ENCODE results near the gene KCNIP1. TPM values are rescaled to one million over a fixed set of nuclear protein-coding genes. Genes with fewer than 3 reads are reported as not detected.

The KCNIP1 gene
- total and polyA plus RNA-seq, 2 of the 13 experiments (the other 11 are each of a cell fraction or from before 2014, with no cell fraction given), result not detected

DNA sequence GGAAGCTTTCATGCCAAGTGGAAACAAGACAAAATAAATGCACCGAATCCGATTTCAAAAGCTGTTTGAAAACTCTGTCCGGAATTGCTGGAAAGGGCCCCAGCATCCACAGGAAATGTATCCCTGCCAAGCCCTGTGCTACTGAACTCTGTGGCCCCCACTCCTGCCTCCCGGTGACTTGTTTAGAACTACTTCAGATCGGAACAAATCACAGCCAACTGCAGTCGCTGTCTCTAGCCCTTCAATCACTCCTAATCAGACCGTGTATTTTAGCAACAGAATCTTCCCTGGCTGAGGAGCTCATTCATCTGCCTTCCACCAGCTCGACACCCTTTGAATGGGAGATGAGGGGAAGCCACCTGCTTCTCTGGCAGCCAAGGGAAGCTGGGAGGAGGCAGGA is 94.1 kb downstream of the KCNIP1 start:
- Histone ChIP-seq H3K9ac (ENCODE audit: insufficient read depth, low read depth, low read length) (no peak overlapping the region), H3K27ac (ENCODE audit: extremely low read length, insufficient read depth, low read length) (no peak overlapping the region), H3K4me2 (ENCODE audit: low read depth, low read length) (no peak overlapping the region), H3K27me3 (ENCODE audit: control insufficient read depth in 1 of 2, insufficient read depth in 2 of 2, low read length in 2 of 2) (peaks cover 3 to 42% of the 10 kb centered on the region in 2 experiments; a peak in 4 of 5 replicates), H3K4me1 (ENCODE audit: insufficient read depth, low read length) (no peaks in the 10 kb centered on the region), H2AFZ (ENCODE audit: low read length) (no peak overlapping the region), H3K4me3 (replicated peaks in 1 of 3; ENCODE audit: insufficient read depth in 1 of 3, low read depth in 2 of 3, low read length in 3 of 3) (no peak overlapping the region), H3K36me3 (replicated peaks in 1 of 2; ENCODE audit: control insufficient read depth in 1 of 2, insufficient read depth in 2 of 2, low read length in 2 of 2) (no peaks in the 10 kb centered on the region), H4K20me1 (ENCODE audit: insufficient read depth, low read length) (no peaks in the 10 kb centered on the region), H3K79me2 (ENCODE audit: insufficient read depth, low read length) (no peaks in the 10 kb centered on the region), H3K9me3 (ENCODE audit: low read length) (no peaks in the 10 kb centered on the region)
- ATAC-seq (no peak), FAIRE-seq (no peak), DNase-seq (ENCODE audit: low spot score) (no peak)
- ChIA-PET POLR2A (no interaction called here), CTCF (ENCODE audit: low intra/inter-chr PET ratio, low total read pairs) (no interaction called here)
- no TSS peak for BruUV-seq (replicated peaks)
- TF ChIP-seq, protein P1, sequence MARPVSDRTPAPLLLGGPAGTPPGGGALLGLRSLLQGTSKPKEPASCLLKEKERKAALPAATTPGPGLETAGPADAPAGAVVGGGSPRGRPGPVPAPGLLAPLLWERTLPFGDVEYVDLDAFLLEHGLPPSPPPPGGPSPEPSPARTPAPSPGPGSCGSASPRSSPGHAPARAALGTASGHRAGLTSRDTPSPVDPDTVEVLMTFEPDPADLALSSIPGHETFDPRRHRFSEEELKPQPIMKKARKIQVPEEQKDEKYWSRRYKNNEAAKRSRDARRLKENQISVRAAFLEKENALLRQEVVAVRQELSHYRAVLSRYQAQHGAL (CRISPR knock-in tag; IDR thresholded peaks at IDR 0.05; ENCODE audit: not compliant biosample characterization), result no peak
- TF ChIP-seq ONECUT2 (CRISPR knock-in tag; IDR thresholded peaks at IDR 0.05), result no peak
- no peak for TF ChIP-seq ZNF382 (CRISPR knock-in tag; IDR thresholded peaks at IDR 0.05; ENCODE audit: borderline replicate concordance)
- no peak for TF ChIP-seq RCOR2 (CRISPR knock-in tag; IDR thresholded peaks at IDR 0.05)
- TF ChIP-seq, protein P2, sequence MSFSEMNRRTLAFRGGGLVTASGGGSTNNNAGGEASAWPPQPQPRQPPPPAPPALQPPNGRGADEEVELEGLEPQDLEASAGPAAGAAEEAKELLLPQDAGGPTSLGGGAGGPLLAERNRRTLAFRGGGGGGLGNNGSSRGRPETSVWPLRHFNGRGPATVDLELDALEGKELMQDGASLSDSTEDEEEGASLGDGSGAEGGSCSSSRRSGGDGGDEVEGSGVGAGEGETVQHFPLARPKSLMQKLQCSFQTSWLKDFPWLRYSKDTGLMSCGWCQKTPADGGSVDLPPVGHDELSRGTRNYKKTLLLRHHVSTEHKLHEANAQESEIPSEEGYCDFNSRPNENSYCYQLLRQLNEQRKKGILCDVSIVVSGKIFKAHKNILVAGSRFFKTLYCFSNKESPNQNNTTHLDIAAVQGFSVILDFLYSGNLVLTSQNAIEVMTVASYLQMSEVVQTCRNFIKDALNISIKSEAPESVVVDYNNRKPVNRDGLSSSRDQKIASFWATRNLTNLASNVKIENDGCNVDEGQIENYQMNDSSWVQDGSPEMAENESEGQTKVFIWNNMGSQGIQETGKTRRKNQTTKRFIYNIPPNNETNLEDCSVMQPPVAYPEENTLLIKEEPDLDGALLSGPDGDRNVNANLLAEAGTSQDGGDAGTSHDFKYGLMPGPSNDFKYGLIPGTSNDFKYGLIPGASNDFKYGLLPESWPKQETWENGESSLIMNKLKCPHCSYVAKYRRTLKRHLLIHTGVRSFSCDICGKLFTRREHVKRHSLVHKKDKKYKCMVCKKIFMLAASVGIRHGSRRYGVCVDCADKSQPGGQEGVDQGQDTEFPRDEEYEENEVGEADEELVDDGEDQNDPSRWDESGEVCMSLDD (CRISPR knock-in tag; IDR thresholded peaks at IDR 0.05; ENCODE audit: borderline replicate concordance), result no peak
- intact Hi-C loops (cut with micrococcal nuclease; ENCODE audit: unreplicated experiment), result no loop called here
- 3% methylated on average over 8 of the region's 8 CpGs for WGBS (ENCODE audit: low lambda C conversion rate)
- in situ Hi-C loops (cut with HindIII; ENCODE audit: extremely low pct_ligation_motif_present, low pct_unique_long_range_greater_than_20kb), result no loop called here

Measured in HepG2 (cell line).